HepG2 (cell line): ENCODE data around the gene PRKACA. TPM values are rescaled to one million over a fixed set of nuclear protein-coding genes. Genes with fewer than 3 reads are reported as not detected.

ENCODE experiments used
- ATF7-NPFF ChIP-seq: sonication (generic); formaldehyde crosslinking; IDR thresholded peaks from 2 replicates; pipeline ENCODE4 v1.8.1; 2023; ENCODE audit warnings: mild to moderate bottlenecking, low read depth, missing genetic modification reagents, moderate library complexity
- CREB1 ChIP-seq, 2 experiments: fragments of 450-650 bp in 1 of 2; IDR thresholded peaks; 2 replicates each; pipeline ENCODE4 v1.6.1; 2016 to 2017; ENCODE audit warnings: control low read depth in 1 of 2, mild to moderate bottlenecking in 1 of 2, missing compliant biosample characterization in 1 of 2, missing genetic modification characterization in 1 of 2
- HOXA5 ChIP-seq: sonication (generic); formaldehyde crosslinking; IDR thresholded peaks from 2 replicates; pipeline ENCODE4 v1.4.0; 2020; ENCODE audit warnings: missing genetic modification reagents
- SALL1 ChIP-seq: sonication (generic); formaldehyde crosslinking; IDR thresholded peaks from 2 replicates; pipeline ENCODE4 v1.8.0; 2022; ENCODE audit warnings: mild to moderate bottlenecking, missing genetic modification reagents
- SKI ChIP-seq: fragments of 450-650 bp; IDR thresholded peaks from one replicate; pipeline ENCODE4 v1.6.1; 2018; ENCODE audit warnings: mild to moderate bottlenecking; ENCODE audit not compliant: partially characterized antibody
- SP5 ChIP-seq: IDR thresholded peaks from 2 replicates; pipeline ENCODE4 v1.6.1; 2016; ENCODE audit warnings: low read depth, borderline replicate concordance
- THAP11 ChIP-seq: IDR thresholded peaks from 2 replicates; pipeline ENCODE4 v1.6.1; 2016; ENCODE audit warnings: missing biosample characterization, missing genetic modification reagents
- ZNF607 ChIP-seq: sonication (generic); formaldehyde crosslinking; IDR thresholded peaks from 2 replicates; pipeline ENCODE4 v1.5.1; 2020; ENCODE audit warnings: missing genetic modification reagents, mild to moderate bottlenecking, borderline replicate concordance
- ZNF891 ChIP-seq: sonication (generic); formaldehyde crosslinking; IDR thresholded peaks from 2 replicates; pipeline ENCODE4 v1.5.0; 2020; ENCODE audit warnings: mild to moderate bottlenecking, missing genetic modification reagents
- polyA plus RNA-seq, 8 experiments: library from polyadenylated mRNA; depleted of rRNA in 3 of 8; stranded (reverse) in 7 of 8; unstranded in 1 of 8; fragments of >200 nt; fragmentation: Illumina TruSeq in 4 of 8; extraction: Trizol in 4 of 8; gene quantifications; 2 replicates each; pipeline versions ENCODE4 v1.2.1 to v1.2.3, GENCODE V29; 2011 to 2016; ENCODE audit warnings: low read depth in 4 of 8, missing spikeins in 1 of 8, mixed read lengths in 1 of 8; ENCODE audit not compliant: insufficient read depth in 1 of 8
- total RNA-seq, 5 experiments: library from RNA; depleted of rRNA; stranded (reverse); fragments of >200 nt; fragmentation: Illumina TruSeq; extraction: Trizol; gene quantifications; 2 replicates each; pipeline ENCODE4 v1.2.3, GENCODE V29; 2016; ENCODE audit warnings: low read depth in 1 of 5
- TF ChIP-seq, protein P1 (sequence below): IDR thresholded peaks from 2 replicates; pipeline ENCODE4 v1.6.1; 2012; ENCODE audit warnings: low read length, improper control_type of control experiment
- TF ChIP-seq, protein P2 (sequence below): sonication (generic); formaldehyde crosslinking; IDR thresholded peaks from 2 replicates; pipeline ENCODE4 v1.4.0; 2020; ENCODE audit warnings: missing genetic modification reagents
- TF ChIP-seq, protein P3 (sequence below): sonication (generic); formaldehyde crosslinking; IDR thresholded peaks from 2 replicates; pipeline ENCODE4 v1.5.1; 2020; ENCODE audit warnings: mild to moderate bottlenecking, missing genetic modification reagents, borderline replicate concordance
- TF ChIP-seq, protein P4 (sequence below): sonication (generic); IDR thresholded peaks from 2 replicates; pipeline ENCODE4 v1.6.1; 2016; ENCODE audit warnings: low read depth, borderline replicate concordance
- TF ChIP-seq, protein P5 (sequence below): IDR thresholded peaks from 2 replicates; pipeline ENCODE4 v1.6.1; 2016; ENCODE audit warnings: control low read depth
- TF ChIP-seq, protein P6 (sequence below), 2 experiments: sonication (generic) in 1 of 2; formaldehyde crosslinking in 1 of 2; IDR thresholded peaks; 2 replicates each; pipeline versions ENCODE4 v1.6.1 to v1.9.0; 2014 to 2022; ENCODE audit warnings: antibody characterized with exemption in 1 of 2, borderline replicate concordance in 1 of 2, inconsistent platforms in 1 of 2, low read depth in 1 of 2, missing genetic modification reagents in 1 of 2

The PRKACA gene
- total and polyA plus RNA-seq, 2 of the 13 experiments (the other 11 are each of a cell fraction or from before 2014, with no cell fraction given), result 11.0 to 18.2 TPM

DNA sequence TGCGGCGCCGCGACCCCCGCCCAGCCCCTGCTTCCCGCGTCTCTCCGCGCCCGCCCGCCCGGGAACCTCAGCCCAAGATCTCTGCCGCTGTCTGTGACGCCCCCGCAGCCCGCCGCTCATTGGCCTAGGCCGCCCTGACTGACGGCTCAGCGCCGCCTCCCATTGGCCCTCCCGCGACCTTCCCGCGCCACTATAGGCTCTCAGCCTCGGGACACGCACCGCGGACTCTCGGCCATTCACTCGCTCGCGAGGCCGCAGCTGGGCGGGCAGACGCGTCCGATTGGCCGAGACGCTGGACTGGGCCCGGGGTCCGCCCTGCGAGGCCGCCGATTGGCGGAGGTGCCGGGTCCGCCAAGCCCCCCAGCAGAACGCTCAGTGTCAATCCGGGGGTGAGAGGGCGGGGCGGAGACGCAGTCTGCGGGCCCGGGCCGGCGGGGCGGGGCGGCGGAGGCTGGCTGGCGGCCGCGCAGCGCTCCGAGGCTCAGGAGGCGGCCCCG is at the start of gene PRKACA (continued):
- peak; percentile 54; the same call in 1 of the 2 replicates for TF ChIP-seq SP5 (CRISPR knock-in tag)
- no peak for TF ChIP-seq ZNF891 (CRISPR knock-in tag)
- TF ChIP-seq, protein P1, sequence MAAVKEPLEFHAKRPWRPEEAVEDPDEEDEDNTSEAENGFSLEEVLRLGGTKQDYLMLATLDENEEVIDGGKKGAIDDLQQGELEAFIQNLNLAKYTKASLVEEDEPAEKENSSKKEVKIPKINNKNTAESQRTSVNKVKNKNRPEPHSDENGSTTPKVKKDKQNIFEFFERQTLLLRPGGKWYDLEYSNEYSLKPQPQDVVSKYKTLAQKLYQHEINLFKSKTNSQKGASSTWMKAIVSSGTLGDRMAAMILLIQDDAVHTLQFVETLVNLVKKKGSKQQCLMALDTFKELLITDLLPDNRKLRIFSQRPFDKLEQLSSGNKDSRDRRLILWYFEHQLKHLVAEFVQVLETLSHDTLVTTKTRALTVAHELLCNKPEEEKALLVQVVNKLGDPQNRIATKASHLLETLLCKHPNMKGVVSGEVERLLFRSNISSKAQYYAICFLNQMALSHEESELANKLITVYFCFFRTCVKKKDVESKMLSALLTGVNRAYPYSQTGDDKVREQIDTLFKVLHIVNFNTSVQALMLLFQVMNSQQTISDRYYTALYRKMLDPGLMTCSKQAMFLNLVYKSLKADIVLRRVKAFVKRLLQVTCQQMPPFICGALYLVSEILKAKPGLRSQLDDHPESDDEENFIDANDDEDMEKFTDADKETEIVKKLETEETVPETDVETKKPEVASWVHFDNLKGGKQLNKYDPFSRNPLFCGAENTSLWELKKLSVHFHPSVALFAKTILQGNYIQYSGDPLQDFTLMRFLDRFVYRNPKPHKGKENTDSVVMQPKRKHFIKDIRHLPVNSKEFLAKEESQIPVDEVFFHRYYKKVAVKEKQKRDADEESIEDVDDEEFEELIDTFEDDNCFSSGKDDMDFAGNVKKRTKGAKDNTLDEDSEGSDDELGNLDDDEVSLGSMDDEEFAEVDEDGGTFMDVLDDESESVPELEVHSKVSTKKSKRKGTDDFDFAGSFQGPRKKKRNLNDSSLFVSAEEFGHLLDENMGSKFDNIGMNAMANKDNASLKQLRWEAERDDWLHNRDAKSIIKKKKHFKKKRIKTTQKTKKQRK, result peak; percentile 66; the same call in 1 of the 2 replicates
- TF ChIP-seq, protein P2, sequence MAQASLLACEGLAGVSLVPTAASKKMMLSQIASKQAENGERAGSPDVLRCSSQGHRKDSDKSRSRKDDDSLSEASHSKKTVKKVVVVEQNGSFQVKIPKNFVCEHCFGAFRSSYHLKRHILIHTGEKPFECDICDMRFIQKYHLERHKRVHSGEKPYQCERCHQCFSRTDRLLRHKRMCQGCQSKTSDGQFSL (CRISPR knock-in tag), result no peak
- TF ChIP-seq, protein P3, sequence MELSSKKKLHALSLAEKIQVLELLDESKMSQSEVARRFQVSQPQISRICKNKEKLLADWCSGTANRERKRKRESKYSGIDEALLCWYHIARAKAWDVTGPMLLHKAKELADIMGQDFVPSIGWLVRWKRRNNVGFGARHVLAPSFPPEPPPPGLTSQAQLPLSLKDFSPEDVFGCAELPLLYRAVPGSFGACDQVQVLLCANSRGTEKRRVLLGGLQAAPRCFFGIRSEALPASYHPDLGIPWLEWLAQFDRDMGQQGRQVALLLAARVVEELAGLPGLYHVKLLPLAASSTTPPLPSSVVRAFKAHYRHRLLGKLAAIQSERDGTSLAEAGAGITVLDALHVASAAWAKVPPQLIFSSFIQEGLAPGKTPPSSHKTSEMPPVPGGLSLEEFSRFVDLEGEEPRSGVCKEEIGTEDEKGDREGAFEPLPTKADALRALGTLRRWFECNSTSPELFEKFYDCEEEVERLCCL (CRISPR knock-in tag), result no peak
- no peak; the same call in 1 of the 2 replicates for TF ChIP-seq HOXA5 (CRISPR knock-in tag)
- TF ChIP-seq THAP11 (CRISPR knock-in tag), result peak; percentile 58
- TF ChIP-seq, protein P4, sequence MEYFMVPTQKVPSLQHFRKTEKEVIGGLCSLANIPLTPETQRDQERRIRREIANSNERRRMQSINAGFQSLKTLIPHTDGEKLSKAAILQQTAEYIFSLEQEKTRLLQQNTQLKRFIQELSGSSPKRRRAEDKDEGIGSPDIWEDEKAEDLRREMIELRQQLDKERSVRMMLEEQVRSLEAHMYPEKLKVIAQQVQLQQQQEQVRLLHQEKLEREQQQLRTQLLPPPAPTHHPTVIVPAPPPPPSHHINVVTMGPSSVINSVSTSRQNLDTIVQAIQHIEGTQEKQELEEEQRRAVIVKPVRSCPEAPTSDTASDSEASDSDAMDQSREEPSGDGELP, result peak; percentile 80; the same call in 1 of the 2 replicates
- TF ChIP-seq CREB1 (IDR thresholded peaks at IDR 0.05), result peak; percentile 91
- TF ChIP-seq CREB1 (CRISPR knock-in tag; IDR thresholded peaks at IDR 0.05), result peak; percentile 79
- TF ChIP-seq ATF7-NPFF (CRISPR knock-in tag), result no peak
- TF ChIP-seq, protein P5, sequence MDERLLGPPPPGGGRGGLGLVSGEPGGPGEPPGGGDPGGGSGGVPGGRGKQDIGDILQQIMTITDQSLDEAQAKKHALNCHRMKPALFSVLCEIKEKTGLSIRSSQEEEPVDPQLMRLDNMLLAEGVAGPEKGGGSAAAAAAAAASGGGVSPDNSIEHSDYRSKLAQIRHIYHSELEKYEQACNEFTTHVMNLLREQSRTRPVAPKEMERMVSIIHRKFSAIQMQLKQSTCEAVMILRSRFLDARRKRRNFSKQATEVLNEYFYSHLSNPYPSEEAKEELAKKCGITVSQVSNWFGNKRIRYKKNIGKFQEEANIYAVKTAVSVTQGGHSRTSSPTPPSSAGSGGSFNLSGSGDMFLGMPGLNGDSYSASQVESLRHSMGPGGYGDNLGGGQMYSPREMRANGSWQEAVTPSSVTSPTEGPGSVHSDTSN (CRISPR knock-in tag), result peak; percentile 95
- TF ChIP-seq SKI, result peak; percentile 52
- TF ChIP-seq SALL1, result peak; percentile 10; the same call in 1 of the 2 replicates
- TF ChIP-seq, protein P6, sequence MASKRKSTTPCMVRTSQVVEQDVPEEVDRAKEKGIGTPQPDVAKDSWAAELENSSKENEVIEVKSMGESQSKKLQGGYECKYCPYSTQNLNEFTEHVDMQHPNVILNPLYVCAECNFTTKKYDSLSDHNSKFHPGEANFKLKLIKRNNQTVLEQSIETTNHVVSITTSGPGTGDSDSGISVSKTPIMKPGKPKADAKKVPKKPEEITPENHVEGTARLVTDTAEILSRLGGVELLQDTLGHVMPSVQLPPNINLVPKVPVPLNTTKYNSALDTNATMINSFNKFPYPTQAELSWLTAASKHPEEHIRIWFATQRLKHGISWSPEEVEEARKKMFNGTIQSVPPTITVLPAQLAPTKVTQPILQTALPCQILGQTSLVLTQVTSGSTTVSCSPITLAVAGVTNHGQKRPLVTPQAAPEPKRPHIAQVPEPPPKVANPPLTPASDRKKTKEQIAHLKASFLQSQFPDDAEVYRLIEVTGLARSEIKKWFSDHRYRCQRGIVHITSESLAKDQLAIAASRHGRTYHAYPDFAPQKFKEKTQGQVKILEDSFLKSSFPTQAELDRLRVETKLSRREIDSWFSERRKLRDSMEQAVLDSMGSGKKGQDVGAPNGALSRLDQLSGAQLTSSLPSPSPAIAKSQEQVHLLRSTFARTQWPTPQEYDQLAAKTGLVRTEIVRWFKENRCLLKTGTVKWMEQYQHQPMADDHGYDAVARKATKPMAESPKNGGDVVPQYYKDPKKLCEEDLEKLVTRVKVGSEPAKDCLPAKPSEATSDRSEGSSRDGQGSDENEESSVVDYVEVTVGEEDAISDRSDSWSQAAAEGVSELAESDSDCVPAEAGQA (IDR thresholded peaks at IDR 0.05; ENCODE audit: low read depth), result 0 out of 2 replicates have a peak, but pooled peaks have one; percentile 12
- TF ChIP-seq, protein P6 (CRISPR knock-in tag; IDR thresholded peaks at IDR 0.05; ENCODE audit: borderline replicate concordance), result no peak
- TF ChIP-seq ZNF607 (CRISPR knock-in tag), result 0 out of 2 replicates have a peak, but pooled peaks have one; percentile 0
